Epithelial cell of proximal tubule (primary cell): ENCODE data around the gene NR2E3. TPM values are rescaled to one million over a fixed set of nuclear protein-coding genes. Genes with fewer than 3 reads are reported as not detected.

Source experiments
- DNase-seq: peaks from one replicate; pipeline ENCODE4 v3.0.0-alpha.2; 2011; ENCODE audit warnings: low read depth
- H3K4me3 ChIP-seq: 2 replicates; pipeline ENCODE4 v1.5.1; 2011; ENCODE audit warnings: low read depth, mild to moderate bottlenecking, low read length
- CTCF ChIP-seq: conservative IDR thresholded peaks from 2 replicates; pipeline ENCODE4 v1.5.1; 2012; ENCODE audit warnings: low read depth, mild to moderate bottlenecking, low read length
- total RNA-seq: library from RNA; depleted of rRNA; stranded (reverse); fragments of >200 nt; gene quantifications from 2 replicates; pipeline ENCODE4 v1.2.3, GENCODE V29; 2015

NR2E3 gene
- total RNA-seq, 1 donor from 2014 or later = not detected

DNA sequence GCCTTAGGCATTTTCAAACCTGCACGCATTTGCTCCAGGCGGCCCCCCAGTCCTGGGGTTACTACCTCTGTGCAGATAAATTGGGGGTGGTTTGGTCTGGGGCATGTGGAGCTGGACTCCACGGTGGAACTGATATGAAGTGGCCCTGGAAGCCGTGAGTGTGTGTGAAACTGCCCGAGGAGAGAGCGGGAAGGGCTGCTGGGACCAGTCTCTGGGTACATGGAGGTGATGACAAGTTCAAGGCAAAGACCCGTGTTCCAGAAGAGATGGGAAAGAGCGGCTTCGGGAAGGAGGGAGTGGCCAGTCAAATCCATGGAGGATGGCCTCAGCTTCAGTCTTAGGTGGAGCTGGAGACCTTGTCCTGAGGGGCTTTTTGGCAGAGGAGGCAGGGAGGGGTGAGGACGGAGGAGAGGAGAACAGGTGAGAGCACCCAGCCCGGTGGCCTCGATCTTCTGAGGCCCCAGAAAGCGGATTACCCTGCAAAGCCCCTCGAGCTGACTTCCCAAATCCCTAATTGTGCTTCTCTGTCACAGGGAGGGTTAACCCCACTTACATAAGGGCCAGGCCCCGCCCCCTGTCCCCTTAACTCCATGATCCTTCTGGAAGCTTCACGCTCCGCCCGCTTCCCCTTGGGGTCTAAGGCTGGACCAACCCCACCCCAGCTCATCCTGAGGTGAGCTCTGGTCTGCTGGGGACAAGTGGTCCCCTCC, 1.9 kb upstream of the NR2E3 start:
- H3K4me3 ChIP-seq = no peak overlapping the region
- no peak for DNase-seq
- TF ChIP-seq CTCF = no peak

DNA sequence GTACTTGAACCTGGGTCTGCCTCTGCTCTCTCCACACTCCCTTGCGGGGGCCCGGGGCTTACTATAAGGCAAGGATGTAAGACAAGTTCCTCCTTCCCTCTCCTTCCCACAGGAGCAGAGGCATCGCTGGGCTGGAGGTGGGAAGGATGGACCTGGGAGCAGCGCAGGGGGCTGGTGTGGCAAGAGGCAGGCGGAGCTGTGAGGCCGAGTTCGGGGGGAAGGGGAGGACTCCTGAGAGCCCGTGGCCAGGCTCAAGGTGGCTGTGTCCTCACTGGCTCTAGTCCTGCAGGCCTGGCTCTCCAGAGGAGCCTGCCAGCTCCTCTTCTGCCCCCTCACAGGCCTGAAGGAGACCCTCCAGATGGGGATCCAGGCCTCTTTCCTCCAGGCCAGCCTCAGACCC, 1.0 kb upstream of the NR2E3 start:
- no peak for DNase-seq
- TF ChIP-seq CTCF = no peak
- H3K4me3 ChIP-seq = no peak overlapping the region

DNA sequence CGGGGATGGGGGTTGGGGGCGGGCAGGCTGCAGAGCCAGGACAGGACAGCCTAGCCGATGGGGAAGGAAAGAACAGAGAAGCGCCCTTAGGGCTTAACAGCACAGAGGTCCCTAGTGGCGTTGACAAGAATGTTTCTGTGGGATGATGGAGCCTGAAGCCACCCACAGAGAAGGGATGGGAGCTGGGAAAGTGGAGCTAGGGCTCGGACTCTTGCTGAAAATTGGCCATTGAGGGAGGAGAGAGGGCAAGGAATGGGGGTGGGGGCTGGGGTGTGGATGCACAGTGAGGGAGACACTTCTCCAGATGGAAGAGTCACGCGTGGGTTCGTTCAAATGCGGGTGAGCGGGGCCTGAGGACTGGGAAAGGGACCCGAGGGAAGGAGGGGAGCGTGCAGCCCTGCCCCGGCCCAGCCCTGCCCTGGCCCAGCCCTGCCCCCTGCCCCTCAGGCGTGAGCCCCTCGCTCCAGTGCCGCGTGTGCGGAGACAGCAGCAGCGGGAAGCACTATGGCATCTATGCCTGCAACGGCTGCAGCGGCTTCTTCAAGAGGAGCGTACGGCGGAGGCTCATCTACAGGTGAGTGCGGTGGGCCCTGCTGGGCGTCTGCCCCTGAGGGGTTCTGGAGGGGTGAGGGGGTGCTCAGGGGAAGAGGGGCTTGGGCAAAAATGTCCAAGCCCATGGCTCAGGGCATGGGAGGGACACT, 832 bp downstream of the NR2E3 start:
- no peak overlapping the region for H3K4me3 ChIP-seq
- DNase-seq = no peak
- no peak for TF ChIP-seq CTCF

GRCh38 chr15:71811752-71812735, 1.7 kb downstream of the NR2E3 start:
- no peak overlapping the region for H3K4me3 ChIP-seq
- no peak for DNase-seq
- TF ChIP-seq CTCF = no peak

DNA sequence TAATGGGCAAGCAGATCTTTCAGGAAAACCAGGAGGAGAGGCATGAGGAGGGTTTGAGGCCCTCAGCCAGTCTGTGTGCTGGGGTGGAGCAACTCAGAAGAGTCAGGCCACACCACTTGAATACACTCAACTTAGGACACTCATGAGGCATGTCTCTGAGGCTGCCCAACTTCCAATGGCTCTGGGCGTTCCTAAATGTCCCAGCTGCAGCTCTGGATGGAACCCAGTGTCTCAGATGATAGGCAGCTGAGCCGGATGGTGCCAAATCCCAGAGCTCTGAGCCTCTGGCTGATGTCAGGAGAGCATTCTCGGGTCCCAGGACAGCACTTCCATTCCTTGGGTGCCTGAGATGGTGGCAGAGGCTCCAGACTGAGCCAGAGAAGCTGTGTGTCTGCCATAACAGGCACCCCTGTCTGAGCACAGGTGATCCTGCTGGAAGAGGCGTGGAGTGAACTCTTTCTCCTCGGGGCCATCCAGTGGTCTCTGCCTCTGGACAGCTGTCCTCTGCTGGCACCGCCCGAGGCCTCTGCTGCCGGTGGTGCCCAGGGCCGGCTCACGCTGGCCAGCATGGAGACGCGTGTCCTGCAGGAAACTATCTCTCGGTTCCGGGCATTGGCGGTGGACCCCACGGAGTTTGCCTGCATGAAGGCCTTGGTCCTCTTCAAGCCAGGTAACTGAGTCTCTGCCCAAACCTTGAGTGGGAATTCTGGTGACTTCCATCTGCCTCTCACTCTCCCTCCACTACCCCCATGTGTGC, 2.8 kb downstream of the NR2E3 start:
- no peak for TF ChIP-seq CTCF
- DNase-seq = no peak
- no peak overlapping the region for H3K4me3 ChIP-seq

- H3K4me3 ChIP-seq = no peak overlapping the region
- TF ChIP-seq CTCF = no peak
- no peak for DNase-seq
Measured at GRCh38 chr15:71813723-71814470, 3.5 kb downstream of the NR2E3 start.
